GM08714 (cell line): ENCODE results near the gene SPOPL.

Source experiments
- H3K4me3 ChIP-seq: fragments of 200-500 bp; sonication (Bioruptor generic); 2 replicates; pipeline ENCODE4 v1.5.1; 2014; ENCODE audit warnings: mild to moderate bottlenecking, low read length, inconsistent platforms
- ZNF274 ChIP-seq: IDR thresholded peaks from 2 replicates; pipeline ENCODE4 v1.6.1; 2012; ENCODE audit warnings: mild to moderate bottlenecking, low read depth, low read length

Gene SPOPL

DNA sequence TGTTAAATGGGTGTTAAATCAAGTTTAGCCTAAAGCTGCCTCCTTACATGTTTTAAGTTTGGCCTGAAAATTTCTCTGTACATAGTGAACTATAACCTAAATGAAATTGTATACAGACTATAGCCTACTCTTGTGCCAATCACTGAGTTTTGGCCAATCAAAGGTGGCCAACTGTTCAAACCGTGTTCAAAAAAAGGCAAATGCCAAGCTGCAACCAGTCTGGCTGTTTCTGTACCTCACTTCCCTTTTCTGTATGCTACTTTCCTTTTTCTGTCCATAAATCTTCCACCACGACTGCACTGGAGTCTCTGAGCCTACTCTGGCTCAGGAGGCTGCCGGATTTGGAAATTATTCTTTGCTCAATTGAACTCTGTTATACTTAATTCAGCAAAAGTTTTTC is 121.0 kb downstream of the SPOPL start:
- TF ChIP-seq ZNF274 = no peak
- H3K4me3 ChIP-seq = no peak overlapping the region
